ENCODE measurements around the gene OTOG. TPM values are rescaled to one million over a fixed set of nuclear protein-coding genes. Genes with fewer than 3 reads are reported as not detected.

The OTOG gene
- total RNA-seq, 1 donor from 2014 or later: not detected

DNA sequence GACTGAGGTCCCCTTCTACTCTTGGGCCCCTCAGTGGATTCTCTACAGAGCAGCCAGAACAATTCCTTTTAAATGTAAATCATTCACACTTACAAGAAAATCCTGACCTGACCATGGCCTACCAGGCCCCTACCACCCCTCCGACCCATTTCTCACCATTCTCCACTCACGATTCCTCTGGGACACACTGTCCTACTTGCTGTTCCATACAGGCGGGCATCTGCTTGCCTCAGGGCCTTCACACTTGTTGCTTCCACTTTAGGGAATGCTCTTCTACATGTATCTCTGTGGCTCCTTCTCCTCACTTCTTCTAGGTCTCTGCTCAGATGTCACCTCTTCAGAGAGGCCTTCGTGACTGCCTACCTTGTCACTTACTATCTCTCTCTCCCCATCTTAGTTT lies 6.3 kb upstream of the OTOG start:
- intact Hi-C loops (cut with micrococcal nuclease): no loop called here

- intact Hi-C loops (cut with micrococcal nuclease): no loop called here
These were observed 5.7 kb upstream of the OTOG start for GRCh38 chr11:17541330-17541885.

- intact Hi-C loops (cut with micrococcal nuclease): no loop called here
These were observed 4.8 kb upstream of the OTOG start for GRCh38 chr11:17542249-17542648.

DNA sequence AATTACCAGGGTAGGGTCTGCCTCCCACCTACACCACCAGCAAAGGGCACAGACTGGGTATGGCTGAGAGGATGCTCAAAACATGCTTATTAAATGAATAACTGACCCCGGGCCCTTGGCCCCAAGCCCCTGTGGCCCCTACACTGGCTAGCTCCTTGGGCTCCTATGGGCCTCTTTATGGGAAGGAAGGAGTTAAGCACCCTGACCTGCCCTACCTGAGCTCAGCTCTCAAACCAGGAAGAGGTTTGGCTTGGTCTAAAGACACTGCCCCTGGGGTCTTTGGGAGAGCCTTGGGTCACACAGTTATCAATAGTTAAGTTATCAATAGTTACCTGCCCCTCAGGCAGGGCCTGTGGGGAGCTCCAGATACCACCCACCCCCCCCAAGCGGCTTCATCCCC lies 4.0 kb upstream of the OTOG start:
- intact Hi-C loops (cut with micrococcal nuclease): no loop called here

DNA sequence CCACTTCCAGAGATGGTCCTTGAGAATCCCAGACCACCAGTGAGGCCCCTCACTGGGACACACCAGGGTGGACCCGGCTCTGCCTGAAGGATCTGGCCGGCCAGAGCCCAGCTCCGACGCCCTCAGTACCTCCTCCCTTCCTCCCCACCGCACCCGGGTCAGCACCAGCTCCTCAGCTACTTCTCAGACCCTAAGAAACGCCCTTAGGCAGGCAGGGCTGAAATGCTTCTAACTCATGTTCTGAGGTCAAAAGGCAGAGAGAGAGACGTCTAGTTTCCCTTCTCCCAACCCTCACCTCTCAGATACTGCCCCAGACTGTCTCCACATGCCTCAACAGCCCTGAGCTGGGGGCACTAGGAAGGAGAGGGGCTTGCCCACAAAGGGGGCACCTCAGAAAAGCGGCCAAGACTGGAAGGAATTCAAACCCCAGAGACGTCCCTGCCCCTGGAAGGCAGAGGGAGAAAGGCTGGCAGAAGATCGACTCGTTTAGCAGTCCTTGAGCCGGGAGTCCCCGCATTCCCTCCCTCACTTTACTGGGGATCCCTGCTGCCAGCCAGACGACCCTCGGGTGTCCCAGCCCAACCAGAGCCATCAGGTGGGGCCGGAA lies 3.4 kb upstream of the OTOG start:
- intact Hi-C loops (cut with micrococcal nuclease): no loop called here

DNA sequence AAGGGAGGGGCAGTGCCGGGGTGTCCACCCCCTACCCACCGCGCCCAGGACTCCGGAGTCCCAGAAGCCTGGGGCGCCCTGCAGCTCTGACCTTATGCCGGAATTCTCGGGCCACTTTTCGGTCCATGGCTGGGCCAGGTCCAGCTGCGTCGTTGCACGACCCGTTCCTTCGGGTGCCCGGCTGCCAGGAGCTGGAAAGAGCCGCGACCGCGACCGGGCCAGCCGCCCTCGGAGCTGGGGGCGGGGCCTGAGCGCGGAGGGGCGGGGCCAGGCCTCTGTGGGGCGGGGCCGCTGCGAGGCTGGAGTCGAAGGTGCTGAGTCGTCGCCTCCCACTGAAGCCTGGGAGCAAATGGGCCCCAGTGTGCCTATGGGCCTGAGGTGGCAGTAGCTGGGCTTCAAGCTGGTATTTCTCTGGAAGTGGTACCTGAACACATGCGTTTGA lies 2.9 kb upstream of the OTOG start, which contains the start of gene USH1C:
USH1C (minus strand) TSS at position 236 of the 442 bp plus-strand sequence; CDS start at position 127, 109 bp downstream.
- intact Hi-C loops (cut with micrococcal nuclease): no loop called here

- intact Hi-C loops (cut with micrococcal nuclease): no loop called here
These were observed 819 bp upstream of the OTOG start for GRCh38 chr11:17546240-17546639.

DNA sequence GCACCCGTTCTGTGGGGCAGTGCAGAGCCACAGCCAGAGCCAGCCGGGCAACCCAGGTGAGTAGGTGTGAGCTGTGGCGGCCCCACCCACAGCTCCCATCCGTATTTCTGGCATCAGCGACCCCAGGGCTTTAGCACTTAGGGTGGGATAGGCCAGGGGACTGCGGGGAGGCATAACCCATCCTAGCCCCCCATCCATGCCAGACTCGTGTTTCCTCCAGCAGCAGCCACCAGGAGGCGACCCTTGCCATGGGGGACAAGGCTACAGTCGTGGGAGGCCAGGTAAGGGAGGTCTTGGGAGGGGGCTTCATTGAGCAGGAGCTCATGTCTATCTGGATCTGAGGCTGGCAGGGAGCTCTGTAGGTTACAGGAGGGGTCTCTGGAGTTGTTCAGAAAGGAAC lies 873 bp downstream of the OTOG start:
- intact Hi-C loops (cut with micrococcal nuclease): no loop called here

- intact Hi-C loops (cut with micrococcal nuclease): no loop called here
These were observed 1.4 kb downstream of the OTOG start for GRCh38 chr11:17548444-17548843.

- intact Hi-C loops (cut with micrococcal nuclease): no loop called here
These were observed 3.6 kb downstream of the OTOG start for GRCh38 chr11:17550450-17551346.

GRCh38 chr11:17551347-17552040 lies 4.4 kb downstream of the OTOG start:
- intact Hi-C loops (cut with micrococcal nuclease): no loop called here

GRCh38 chr11:17552041-17552355 lies 4.9 kb downstream of the OTOG start:
- intact Hi-C loops (cut with micrococcal nuclease): no loop called here

- intact Hi-C loops (cut with micrococcal nuclease): no loop called here
These were observed 5.6 kb downstream of the OTOG start for GRCh38 chr11:17552392-17553248.

- intact Hi-C loops (cut with micrococcal nuclease): no loop called here
These were observed 6.1 kb downstream of the OTOG start for GRCh38 chr11:17553249-17553546.

GRCh38 chr11:17554487-17554886 lies 7.4 kb downstream of the OTOG start:
- intact Hi-C loops (cut with micrococcal nuclease): no loop called here

DNA sequence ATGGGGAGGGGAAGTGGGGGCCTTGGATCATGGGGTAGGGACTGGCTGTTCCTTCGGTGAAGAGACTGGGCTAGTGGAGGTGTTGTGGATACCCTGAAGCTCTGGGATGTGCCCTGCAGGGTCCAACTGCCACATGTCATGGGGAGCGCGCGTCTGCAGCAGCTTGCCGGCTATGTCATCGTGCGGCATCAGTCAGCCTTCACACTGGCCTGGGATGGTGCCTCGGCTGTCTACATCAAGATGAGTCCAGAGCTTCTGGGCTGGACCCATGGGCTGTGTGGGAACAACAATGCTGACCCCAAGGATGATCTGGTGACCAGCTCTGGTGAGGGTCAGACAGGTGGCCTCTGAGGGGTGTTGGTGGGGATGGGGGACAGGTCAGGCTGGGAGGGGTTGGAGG lies 9.9 kb downstream of the OTOG start:
- intact Hi-C loops (cut with micrococcal nuclease): no loop called here

DNA sequence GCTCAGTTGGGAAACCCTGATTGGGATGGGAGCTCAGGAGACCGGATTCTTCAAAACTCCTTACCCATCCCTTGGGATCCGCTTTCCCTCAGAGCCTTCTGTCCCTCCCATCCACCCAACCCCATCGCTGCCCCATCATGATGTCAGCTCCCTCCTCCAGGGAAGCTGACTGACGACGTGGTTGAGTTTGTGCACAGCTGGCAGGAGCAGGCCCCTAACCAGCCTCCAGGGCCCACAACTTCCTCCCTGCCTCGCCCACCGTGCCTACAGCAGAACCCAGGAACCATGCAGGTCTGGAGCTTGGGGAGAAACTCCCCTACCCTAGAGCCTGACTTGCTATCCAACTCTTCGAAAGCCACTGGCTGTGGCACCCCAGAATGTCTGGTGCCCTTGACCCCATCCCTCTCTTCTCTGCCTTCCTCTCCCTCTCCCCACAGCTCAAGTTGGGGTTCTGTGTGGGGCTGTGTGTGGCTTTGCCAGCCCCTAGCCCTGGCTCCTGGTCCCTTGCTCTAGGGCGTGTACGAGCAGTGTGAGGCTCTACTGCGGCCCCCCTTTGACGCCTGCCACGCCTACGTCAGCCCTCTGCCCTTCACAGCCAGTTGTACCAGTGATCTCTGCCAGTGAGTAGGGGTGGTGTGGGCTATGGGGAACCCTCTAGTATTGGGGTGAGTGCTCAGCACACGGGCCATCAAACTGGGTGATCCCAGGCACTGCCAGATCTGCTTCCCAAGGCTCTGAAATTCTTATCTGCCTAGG lies 11.1 kb downstream of the OTOG start:
- intact Hi-C loops (cut with micrococcal nuclease): no loop called here

DNA sequence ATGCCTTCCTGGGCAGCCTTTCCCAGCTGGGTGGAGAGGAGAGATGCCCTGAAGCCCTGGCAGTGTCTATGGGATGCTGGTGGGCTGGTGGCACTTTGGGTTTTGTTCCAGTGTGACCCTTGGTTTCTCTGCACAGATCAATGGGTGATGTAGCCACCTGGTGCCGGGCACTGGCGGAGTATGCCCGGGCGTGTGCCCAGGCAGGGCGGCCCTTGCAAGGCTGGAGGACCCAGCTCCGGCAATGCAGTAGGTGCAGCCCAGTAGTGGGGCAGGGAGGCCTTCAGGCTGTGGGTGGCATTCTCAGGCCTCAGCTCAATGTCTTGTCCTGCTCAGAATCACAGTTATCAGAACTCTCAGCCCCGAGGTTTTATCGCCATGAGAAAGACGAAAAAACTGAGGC lies 11.9 kb downstream of the OTOG start:
- intact Hi-C loops (cut with micrococcal nuclease): no loop called here

- intact Hi-C loops (cut with micrococcal nuclease): no loop called here
These were observed 12.5 kb downstream of the OTOG start for GRCh38 chr11:17559341-17560087.

Measured in T-helper 1 cell treated with Interleukin-12 subunit alpha and Interleukin-12 subunit beta and Interleukin-4 antibody, amounts not matched to agents 30 ng/mL and 1 ng/mL, for 36 hours (primary cell).